Uterus (tissue), 4 donors: ENCODE data around the gene LINS1. TPM values are rescaled to one million over a fixed set of nuclear protein-coding genes. Genes with fewer than 3 reads are reported as not detected.

Experiments
- DNase-seq, 2 donors: peaks; one replicate each; pipeline ENCODE4 v3.0.0-alpha.2; 2019 to 2020
- H3K27ac ChIP-seq, 2 donors: fragments of 200-600 bp; sonication (generic); 1 replicate in 1 of 2; 2 replicates in 1 of 2; pipeline ENCODE4 v1.5.1; 2016 to 2018
- H3K27me3 ChIP-seq, 2 donors: fragments of 200-600 bp; sonication (generic); one replicate each; pipeline ENCODE4 v1.5.1; 2018 to 2019; ENCODE audit warnings: control low read depth in 1 of 2
- H3K36me3 ChIP-seq, 2 donors: fragments of 200-600 bp; sonication (generic); one replicate each; pipeline ENCODE4 v1.5.1; 2019; ENCODE audit warnings: control low read depth in 1 of 2
- H3K4me1 ChIP-seq, 2 donors: fragments of 200-600 bp; sonication (generic); one replicate each; pipeline ENCODE4 v1.5.1; 2018 to 2019; ENCODE audit warnings: control low read depth in 1 of 2
- H3K4me3 ChIP-seq, 2 donors: fragments of 200-600 bp; sonication (generic); 1 replicate in 1 of 2; 2 replicates in 1 of 2; pipeline ENCODE4 v1.5.1; 2018 to 2019; ENCODE audit warnings: mild to moderate bottlenecking in 1 of 2
- H3K9me3 ChIP-seq, 2 donors: fragments of 200-600 bp; sonication (generic); one replicate each; pipeline ENCODE4 v1.5.1; 2019; ENCODE audit warnings: control low read depth in 1 of 2
- CTCF ChIP-seq, 4 experiments: fragments of 200-600 bp in 2 of 4; fragments of 450-650 bp in 2 of 4; sonication (generic) in 2 of 4; IDR thresholded peaks; one replicate each; pipeline ENCODE4 v1.5.1; 2016 to 2019; ENCODE audit warnings: antibody characterized with exemption in 4 of 4, mild to moderate bottlenecking in 2 of 4, moderate library complexity in 1 of 4
- POLR2A ChIP-seq, 2 donors: fragments of 450-650 bp; IDR thresholded peaks; one replicate each; pipeline ENCODE4 v1.6.1; 2016; ENCODE audit warnings: antibody characterized with exemption in 2 of 2, mild to moderate bottlenecking in 1 of 2, moderate library complexity in 1 of 2
- intact Hi-C: fragments of 100-400 bp; cut with DNase I; formaldehyde crosslinking; loops from one replicate; pipeline ENCODE4 v1.15.1; 2023; ENCODE audit warnings: low total_unique reads
- total RNA-seq, 4 donors: library from RNA; depleted of rRNA in 3 of 4; stranded (reverse); fragments of >200 nt in 3 of 4; gene quantifications; one replicate each; pipeline versions ENCODE4 v1.1.0 to v1.2.4, GENCODE V29; 2014 to 2023
- donor health status: DM: yes; HTN: yes; CAD: no.

Gene LINS1
- total RNA-seq, 4 donors from 2014 or later = 17.4 to 108 (median 52.8) TPM

- Histone ChIP-seq H3K36me3 (no peaks in the 10 kb centered on the region), H3K27ac (no peak within 1 kb of the TSS), H3K27me3 (no peaks in the 10 kb centered on the region), H3K4me1 (peaks cover 0 to 8% of the 10 kb centered on the region in 2 donors), H3K4me3 (no peak within 1 kb of the TSS), H3K9me3 (no peaks in the 10 kb centered on the region)
- no peak for DNase-seq
- TF ChIP-seq CTCF (IDR thresholded peaks at IDR 0.05) (no peak), POLR2A (IDR thresholded peaks at IDR 0.05) (no peak)
- intact Hi-C loops = no loop called here
Observed at GRCh38 chr15:100528833-100529428, 73.1 kb downstream of the LINS1 start, which contains the start of gene CERS3. Gene CERS3 (minus strand): TSS chr15:100528950. CDS start chr15:100501849, 27,101 bp downstream.

GRCh38 chr15:100526027-100526481 lies 75.9 kb downstream of the LINS1 start:
- intact Hi-C loops = no loop called here
- Histone ChIP-seq H3K9me3 (no peaks in the 10 kb centered on the region), H3K27me3 (no peaks in the 10 kb centered on the region), H3K36me3 (no peaks in the 10 kb centered on the region), H3K4me1 (peaks cover 0 to 8% of the 10 kb centered on the region in 2 donors), H3K4me3 (no peak overlapping the region), H3K27ac (peak overlapping the region; percentile 35 to 58)
- peak; percentile 75 to 84 for DNase-seq
- TF ChIP-seq CTCF (IDR thresholded peaks at IDR 0.05) (no peak), POLR2A (IDR thresholded peaks at IDR 0.05) (no peak)

GRCh38 chr15:100525436-100525835 lies 76.5 kb downstream of the LINS1 start:
- Histone ChIP-seq H3K9me3 (no peaks in the 10 kb centered on the region), H3K36me3 (no peaks in the 10 kb centered on the region), H3K27me3 (no peaks in the 10 kb centered on the region), H3K27ac (peak overlapping the region in 1 of 2 donors; percentile 35), H3K4me1 (peaks cover 0 to 8% of the 10 kb centered on the region in 2 donors), H3K4me3 (no peak overlapping the region)
- intact Hi-C loops = no loop called here
- DNase-seq = no peak
- TF ChIP-seq CTCF (IDR thresholded peaks at IDR 0.05) (no peak), POLR2A (IDR thresholded peaks at IDR 0.05) (no peak)

- H3K4me1 ChIP-seq = peaks cover 0 to 8% of the 10 kb centered on the region in 2 donors
- TF ChIP-seq CTCF (IDR thresholded peaks at IDR 0.05) = no peak
- no peak for TF ChIP-seq POLR2A (IDR thresholded peaks at IDR 0.05)
Observed at GRCh38 chr15:100524326-100524725, 77.7 kb downstream of the LINS1 start.

GRCh38 chr15:100521907-100522306 lies 80.1 kb downstream of the LINS1 start:
- Histone ChIP-seq H3K4me1 (peaks cover 0 to 15% of the 10 kb centered on the region in 2 donors), H3K9me3 (no peaks in the 10 kb centered on the region), H3K27me3 (no peaks in the 10 kb centered on the region), H3K4me3 (no peak overlapping the region), H3K27ac (no peak overlapping the region), H3K36me3 (no peaks in the 10 kb centered on the region)
- DNase-seq = no peak
- TF ChIP-seq POLR2A (IDR thresholded peaks at IDR 0.05) (no peak), CTCF (IDR thresholded peaks at IDR 0.05) (no peak)
- intact Hi-C loops = no loop called here

More at GRCh38 chr15:100524326-100524725, 77.7 kb downstream of the LINS1 start:
- no peak overlapping the region for H3K27ac ChIP-seq
- no peak overlapping the region for H3K4me3 ChIP-seq
- intact Hi-C loops = no loop called here
- H3K27me3 ChIP-seq = no peaks in the 10 kb centered on the region
- no peaks in the 10 kb centered on the region for H3K9me3 ChIP-seq
- H3K36me3 ChIP-seq = no peaks in the 10 kb centered on the region
- DNase-seq = no peak
